ENCODE results near the gene EFCAB6. TPM values are rescaled to one million over a fixed set of nuclear protein-coding genes. Genes with fewer than 3 reads are reported as not detected.
"Not testable (repeated sequence)": the region's sequence is repeated elsewhere in the genome, so short reads cannot be mapped to it uniquely, and the experiment has no call there.

EFCAB6 gene
- total RNA-seq, 1 donor from 2014 or later, result 1.5 TPM

- intact Hi-C loops (cut with micrococcal nuclease), result no loop called here
- no peak for ATAC-seq
Measured at GRCh38 chr22:43670513-43670912, 141.6 kb downstream of the EFCAB6 start.

GRCh38 chr22:43669190-43669589 is 142.9 kb downstream of the EFCAB6 start:
- intact Hi-C loops (cut with micrococcal nuclease), result no loop called here
- no peak for ATAC-seq
- DNase-seq, result no peak

More at GRCh38 chr22:43670513-43670912, 141.6 kb downstream of the EFCAB6 start:
- DNase-seq, result no peak

GRCh38 chr22:43667656-43668055 is 144.4 kb downstream of the EFCAB6 start:
- DNase-seq (no peak), ATAC-seq (no peak)
- intact Hi-C loops (cut with micrococcal nuclease), result no loop called here

- DNase-seq, result no peak
- intact Hi-C loops (cut with micrococcal nuclease), result no loop called here
Measured at GRCh38 chr22:43666457-43666856, 145.6 kb downstream of the EFCAB6 start.

GRCh38 chr22:43658823-43659222 is 153.3 kb downstream of the EFCAB6 start:
- DNase-seq, result no peak
- intact Hi-C loops (cut with micrococcal nuclease), result no loop called here
- ATAC-seq, result no peak

More at GRCh38 chr22:43666457-43666856, 145.6 kb downstream of the EFCAB6 start:
- no peak for ATAC-seq

- intact Hi-C loops (cut with micrococcal nuclease); DNase-seq: not testable (repeated sequence)
Measured at GRCh38 chr22:43656581-43656980, 155.5 kb downstream of the EFCAB6 start.

GRCh38 chr22:43654271-43654670 is 157.8 kb downstream of the EFCAB6 start:
- ATAC-seq (no peak), DNase-seq (no peak)
- intact Hi-C loops (cut with micrococcal nuclease), result no loop called here

More at GRCh38 chr22:43656581-43656980, 155.5 kb downstream of the EFCAB6 start:
- ATAC-seq, result not testable (repeated sequence)

GRCh38 chr22:43652845-43653244 is 159.3 kb downstream of the EFCAB6 start:
- DNase-seq (no peak), ATAC-seq (no peak)
- intact Hi-C loops (cut with micrococcal nuclease), result no loop called here

GRCh38 chr22:43643387-43643786 is 168.7 kb downstream of the EFCAB6 start:
- ATAC-seq (no peak), DNase-seq (no peak)
- intact Hi-C loops (cut with micrococcal nuclease), result no loop called here

- DNase-seq (no peak), ATAC-seq (no peak)
- intact Hi-C loops (cut with micrococcal nuclease), result no loop called here
Measured at GRCh38 chr22:43642319-43643206, 169.5 kb downstream of the EFCAB6 start.

- ATAC-seq, result no peak
- no peak for DNase-seq
- intact Hi-C loops (cut with micrococcal nuclease), result no loop called here
Measured at GRCh38 chr22:43639228-43639948, 172.7 kb downstream of the EFCAB6 start.

GRCh38 chr22:43637275-43638260 is 174.5 kb downstream of the EFCAB6 start:
- ATAC-seq (no peak), DNase-seq (no peak)
- intact Hi-C loops (cut with micrococcal nuclease), result no loop called here

GRCh38 chr22:43636086-43636485 is 176.0 kb downstream of the EFCAB6 start:
- intact Hi-C loops (cut with micrococcal nuclease), result no loop called here
- DNase-seq (no peak), ATAC-seq (no peak)

- no peak for DNase-seq
- intact Hi-C loops (cut with micrococcal nuclease), result no loop called here
- no peak for ATAC-seq
Measured at GRCh38 chr22:43635101-43635500, 177.0 kb downstream of the EFCAB6 start.

- DNase-seq (no peak), ATAC-seq (no peak)
- intact Hi-C loops (cut with micrococcal nuclease), result no loop called here
Measured at GRCh38 chr22:43634316-43634715, 177.8 kb downstream of the EFCAB6 start.

- DNase-seq, result no peak
- intact Hi-C loops (cut with micrococcal nuclease), result no loop called here
- no peak for ATAC-seq
Measured at GRCh38 chr22:43633631-43634285, 178.3 kb downstream of the EFCAB6 start.

- intact Hi-C loops (cut with micrococcal nuclease), result no loop called here
- no peak for ATAC-seq
- DNase-seq, result no peak
Measured at GRCh38 chr22:43631846-43632245, 180.3 kb downstream of the EFCAB6 start.

GRCh38 chr22:43631201-43631600 is 180.9 kb downstream of the EFCAB6 start:
- intact Hi-C loops (cut with micrococcal nuclease), result no loop called here
- no peak for ATAC-seq
- no peak for DNase-seq

- ATAC-seq (no peak), DNase-seq (no peak)
- intact Hi-C loops (cut with micrococcal nuclease), result no loop called here
Measured at GRCh38 chr22:43630451-43630850, 181.7 kb downstream of the EFCAB6 start.

Data from left ventricle myocardium superior (tissue), 1 donor.